ENCODE measurements around the gene LCE3D. TPM values are rescaled to one million over a fixed set of nuclear protein-coding genes. Genes with fewer than 3 reads are reported as not detected.

LCE3D gene
- polyA plus RNA-seq, 2 donors, result 3.6 to 546 TPM

GRCh38 chr1:152535774-152536173 lies 44.5 kb downstream of the LCE3D start:
- H3K4me3 ChIP-seq (ENCODE audit: low read depth in 1 of 2, low read length in 2 of 2), result no peak overlapping the region
- no peaks in the 10 kb centered on the region for H3K27me3 ChIP-seq (ENCODE audit: control insufficient read depth in 1 of 2, insufficient read depth in 2 of 2, low read length in 2 of 2)
- no peaks in the 10 kb centered on the region for H3K36me3 ChIP-seq (ENCODE audit: control insufficient read depth in 2 of 2, insufficient read depth in 2 of 2, low read length in 1 of 2)
- 71 to 72% methylated on average over 3 of the region's 3 CpGs for WGBS, 2 donors
- H3K9me3 ChIP-seq (ENCODE audit: control insufficient read depth in 2 of 2, insufficient read depth in 1 of 2, low read depth in 1 of 2, low read length in 1 of 2), result no peaks in the 10 kb centered on the region
- no peak overlapping the region for H3K27ac ChIP-seq (ENCODE audit: low read depth in 2 of 2, low read length in 1 of 2)
- no peaks in the 10 kb centered on the region for H3K4me1 ChIP-seq (ENCODE audit: control insufficient read depth in 2 of 2, insufficient read depth in 2 of 2, low read length in 1 of 2)

GRCh38 chr1:152533327-152533938 lies 46.9 kb downstream of the LCE3D start:
- Histone ChIP-seq H3K27ac (ENCODE audit: low read depth in 2 of 2, low read length in 1 of 2) (no peak overlapping the region), H3K4me1 (ENCODE audit: control insufficient read depth in 2 of 2, insufficient read depth in 2 of 2, low read length in 1 of 2) (no peaks in the 10 kb centered on the region), H3K9me3 (ENCODE audit: control insufficient read depth in 2 of 2, insufficient read depth in 1 of 2, low read depth in 1 of 2, low read length in 1 of 2) (no peaks in the 10 kb centered on the region), H3K4me3 (ENCODE audit: low read depth in 1 of 2, low read length in 2 of 2) (no peak overlapping the region), H3K27me3 (ENCODE audit: control insufficient read depth in 1 of 2, insufficient read depth in 2 of 2, low read length in 2 of 2) (no peaks in the 10 kb centered on the region), H3K36me3 (ENCODE audit: control insufficient read depth in 2 of 2, insufficient read depth in 2 of 2, low read length in 1 of 2) (no peaks in the 10 kb centered on the region)
- WGBS, 2 donors, result 21 to 23% methylated on average over 7 of the region's 7 CpGs

Other genes starting within 250 kb of the LCE3D start
- under 1 TPM; 0.04 to 0.10 TPM for gene FLG2, start 220.5 kb downstream of the LCE3D start, polyA plus RNA-seq
- gene CRNN, start 166.3 kb downstream of the LCE3D start, polyA plus RNA-seq, result 1,000 to 10,000 TPM; 4,198 to 5,125 TPM
- under 1 TPM in 1 of 2 donors, not detected in 1; 0.18 TPM for gene LCE5A, start 69.7 kb downstream of the LCE3D start, polyA plus RNA-seq
- gene CRCT1, start 66.0 kb downstream of the LCE3D start, polyA plus RNA-seq, result 1,000 to 10,000 TPM in 1 of 2 donors, 100 to 1,000 TPM in 1; 659 to 3,090 TPM
- 100 to 1,000 TPM in 1 of 2 donors, 1 to 10 TPM in 1; 5.0 to 110 TPM for gene LCE3E, start 13.7 kb downstream of the LCE3D start, polyA plus RNA-seq
- gene LCE3C, start 19.7 kb upstream of the LCE3D start, polyA plus RNA-seq, result not detected
- gene LCE3B, start 33.3 kb upstream of the LCE3D start, polyA plus RNA-seq, result not detected
- gene LCE3A, start 42.6 kb upstream of the LCE3D start, polyA plus RNA-seq, result not detected
- gene LCE2D, start 82.9 kb upstream of the LCE3D start, polyA plus RNA-seq, result not detected
- gene LCE2C, start 94.8 kb upstream of the LCE3D start, polyA plus RNA-seq, result not detected
- not detected for gene LCE2B, start 105.6 kb upstream of the LCE3D start, polyA plus RNA-seq
- not detected for gene LCE2A, start 117.8 kb upstream of the LCE3D start, polyA plus RNA-seq
- not detected for gene LCE4A, start 127.6 kb upstream of the LCE3D start, polyA plus RNA-seq
- 10 to 100 TPM in 1 of 2 donors, under 1 TPM in 1; 0.44 to 23.9 TPM for gene KPRP, start 177.5 kb upstream of the LCE3D start, polyA plus RNA-seq
- gene LCE1F, start 194.6 kb upstream of the LCE3D start, polyA plus RNA-seq, result not detected
- gene LCE1E, start 205.7 kb upstream of the LCE3D start, polyA plus RNA-seq, result under 1 TPM in 1 of 2 donors, not detected in 1; 0.04 TPM
- not detected for gene LCE1D, start 216.2 kb upstream of the LCE3D start, polyA plus RNA-seq
- under 1 TPM in 1 of 2 donors, not detected in 1; 0.32 TPM for gene LCE1C, start 226.1 kb upstream of the LCE3D start, polyA plus RNA-seq
- not detected for gene LCE1B, start 231.5 kb upstream of the LCE3D start, polyA plus RNA-seq
- not detected for gene LCE1A, start 247.0 kb upstream of the LCE3D start, polyA plus RNA-seq

Measured in esophagus (tissue), 2 donors.